HEK293T (cell line): ENCODE data around the gene CUEDC1.

ENCODE experiments used
- ARNT ChIP-seq: fragments of 450-650 bp; IDR thresholded peaks from 2 replicates; pipeline ENCODE4 v1.6.1; 2017; ENCODE audit warnings: mild to moderate bottlenecking
- CTBP1 ChIP-seq: fragments of 450-650 bp; IDR thresholded peaks from 2 replicates; pipeline ENCODE4 v1.6.1; 2016; ENCODE audit warnings: borderline replicate concordance
- FOXK2 ChIP-seq: fragments of 450-650 bp; IDR thresholded peaks from 2 replicates; pipeline ENCODE4 v1.6.1; 2016; ENCODE audit warnings: mild to moderate bottlenecking
- FOXM1 ChIP-seq: fragments of 450-650 bp; IDR thresholded peaks from 2 replicates; pipeline ENCODE4 v1.6.1; 2017; ENCODE audit warnings: mild to moderate bottlenecking, borderline replicate concordance
- NFRKB ChIP-seq: fragments of 450-650 bp; IDR thresholded peaks from 2 replicates; pipeline ENCODE4 v1.6.1; 2016; ENCODE audit warnings: mild to moderate bottlenecking, moderate library complexity
- SP1 ChIP-seq: fragments of 450-650 bp; IDR thresholded peaks from 2 replicates; pipeline ENCODE4 v1.6.1; 2017
- SUZ12 ChIP-seq: fragments of 450-650 bp; IDR thresholded peaks from 2 replicates; pipeline ENCODE4 v1.6.1; 2016; ENCODE audit warnings: mild to moderate bottlenecking
- TARDBP ChIP-seq: fragments of 450-650 bp; IDR thresholded peaks from 2 replicates; pipeline ENCODE4 v1.6.1; 2016

- TF ChIP-seq FOXM1, result no peak
- no peak for TF ChIP-seq ARNT
- TF ChIP-seq SP1, result no peak
- TF ChIP-seq CTBP1, result no peak
- TF ChIP-seq TARDBP, result no peak
- TF ChIP-seq SUZ12, result no peak
- TF ChIP-seq NFRKB, result no peak
- no peak for TF ChIP-seq FOXK2
These were observed 62.2 kb downstream of the CUEDC1 start for GRCh38 chr17:57892820-57893595.
